H1 (cell line): Measurements from ENCODE around the gene DCAF15. TPM values are rescaled to one million over a fixed set of nuclear protein-coding genes. Genes with fewer than 3 reads are reported as not detected.

Experiments used
- CTCF ChIA-PET: fragments of 300-600 bp; sonication (Branson Sonifier 250); formaldehyde crosslinking; loops from one replicate; lab custom pipeline; 2021; ENCODE audit not compliant: partially characterized antibody; lab: Charles Lee
- POLR2A ChIA-PET: fragments of 300-600 bp; sonication (Branson Sonifier 250); formaldehyde crosslinking; loops from one replicate; lab custom pipeline; 2021; ENCODE audit warnings: inconsistent platforms; ENCODE audit not compliant: partially characterized antibody; lab: Charles Lee
- DNase-seq, 2 experiments: peaks; one replicate each; pipeline versions ENCODE4 v3.0.0 to v3.0.0-alpha.2; 2010 to 2022; ENCODE audit warnings: low spot score in 2 of 2, low read depth in 1 of 2, mixed read lengths in 1 of 2
- FAIRE-seq: peaks from 2 replicates; lab custom pipeline; 2011; peaks lifted over from hg19 to GRCh38; lab: Jason Lieb, UNC
- H2AFZ ChIP-seq: 2 replicates; pipeline ENCODE4 v1.8.1; 2012; ENCODE audit warnings: low read length, inconsistent platforms
- H2AK5ac ChIP-seq: 2 replicates; pipeline ENCODE4 v1.6.1; 2013; ENCODE audit warnings: low read depth, low read length
- H2BK120ac ChIP-seq: replicated peaks from 2 replicates; pipeline ENCODE3; 2013; ENCODE audit warnings: low read depth, low read length, inconsistent platforms
- H2BK12ac ChIP-seq: 2 replicates; pipeline ENCODE4 v1.6.1; 2013; ENCODE audit warnings: low read depth, low read length
- H2BK15ac ChIP-seq: 2 replicates; pipeline ENCODE4 v1.6.1; 2013; ENCODE audit warnings: low read length
- H2BK20ac ChIP-seq: 2 replicates; pipeline ENCODE4 v1.6.1; 2013; ENCODE audit warnings: low read length
- H2BK5ac ChIP-seq: 2 replicates; pipeline ENCODE4 v1.6.1; 2013; ENCODE audit warnings: low read depth, low read length
- H3K14ac ChIP-seq: 2 replicates; pipeline ENCODE4 v1.6.1; 2013; ENCODE audit warnings: inconsistent platforms; ENCODE audit not compliant: insufficient read length
- H3K18ac ChIP-seq: 2 replicates; pipeline ENCODE4 v1.6.1; 2013; ENCODE audit warnings: low read length; ENCODE audit errors: extremely low read depth
- H3K23ac ChIP-seq: 2 replicates; pipeline ENCODE4 v1.6.1; 2013; ENCODE audit warnings: inconsistent platforms; ENCODE audit not compliant: insufficient read length
- H3K23me2 ChIP-seq: 2 replicates; pipeline ENCODE4 v1.6.1; 2013; ENCODE audit warnings: low read depth, low read length
- H3K27ac ChIP-seq: 2 replicates; pipeline ENCODE4 v1.6.1; 2011; ENCODE audit warnings: low read depth, low read length, inconsistent platforms
- H3K27me3 ChIP-seq, 4 experiments: replicated peaks in 1 of 4; 1 replicate in 1 of 4; 2 replicates in 3 of 4; pipeline versions ENCODE4 v1.6.1 to v1.8.1; 2011 to 2013; ENCODE audit warnings: low read length in 3 of 4, mild to moderate bottlenecking in 3 of 4, inconsistent platforms in 2 of 4, mixed read lengths in 2 of 4, moderate library complexity in 1 of 4; ENCODE audit not compliant: control insufficient read depth in 3 of 4, insufficient read depth in 3 of 4; ENCODE audit errors: extremely low read depth in 1 of 4
- H3K36me3 ChIP-seq, 4 experiments: 2 replicates each; pipeline versions ENCODE4 v1.6.1 to v1.8.1; 2011 to 2013; ENCODE audit warnings: mild to moderate bottlenecking in 4 of 4, low read length in 3 of 4, moderate library complexity in 2 of 4, control low read depth in 1 of 4, inconsistent platforms in 1 of 4; ENCODE audit not compliant: insufficient read depth in 4 of 4, control insufficient read depth in 2 of 4
- H3K4ac ChIP-seq: replicated peaks from 2 replicates; pipeline ENCODE3; 2013; ENCODE audit warnings: low read length, low read depth, mixed read lengths, inconsistent platforms; ENCODE audit not compliant: insufficient read length
- H3K4me1 ChIP-seq, 4 experiments: replicated peaks in 1 of 4; 1 replicate in 1 of 4; 2 replicates in 3 of 4; pipeline versions ENCODE4 v1.6.1 to v1.8.1; 2011 to 2013; ENCODE audit warnings: low read length in 3 of 4, inconsistent platforms in 2 of 4, mixed read lengths in 1 of 4; ENCODE audit not compliant: insufficient read depth in 4 of 4, control insufficient read depth in 3 of 4
- H3K4me2 ChIP-seq, 2 experiments: 2 replicates each; pipeline versions ENCODE4 v1.6.1 to v1.8.1; 2011 to 2013; ENCODE audit warnings: low read depth in 2 of 2, low read length in 2 of 2, control low read depth in 1 of 2, inconsistent platforms in 1 of 2, mild to moderate bottlenecking in 1 of 2; ENCODE audit not compliant: insufficient read depth in 1 of 2
- H3K4me3 ChIP-seq, 4 experiments: fragments of 200-600, 300-600 bp in 1 of 4; sonication (generic), shearing (Covaris generic), sonication (Bioruptor Twin) in 1 of 4; 2 replicates each; pipeline versions ENCODE4 v1.5.1 to v1.8.1; 2011 to 2016; ENCODE audit warnings: low read length in 4 of 4, low read depth in 3 of 4, control low read depth in 2 of 4, inconsistent platforms in 2 of 4, mild to moderate bottlenecking in 2 of 4, mixed read lengths in 1 of 4, moderate library complexity in 1 of 4; ENCODE audit not compliant: insufficient read depth in 2 of 4; ENCODE audit errors: extremely low read depth in 1 of 4
- H3K56ac ChIP-seq: replicated peaks from 2 replicates; pipeline ENCODE3; 2013; ENCODE audit warnings: low read depth, mild to moderate bottlenecking, mixed read lengths, low read length, inconsistent platforms; ENCODE audit not compliant: insufficient read length
- H3K79me1 ChIP-seq: 2 replicates; pipeline ENCODE4 v1.6.1; 2013; ENCODE audit warnings: low read depth, low read length, control low read depth
- H3K79me2 ChIP-seq, 2 experiments: 2 replicates each; pipeline versions ENCODE4 v1.6.1 to v1.8.1; 2012 to 2013; ENCODE audit warnings: low read length in 2 of 2, mild to moderate bottlenecking in 2 of 2, inconsistent platforms in 1 of 2; ENCODE audit not compliant: insufficient read depth in 2 of 2, control insufficient read depth in 1 of 2
- H3K9ac ChIP-seq, 4 experiments: replicated peaks in 1 of 4; 1 replicate in 1 of 4; 2 replicates in 3 of 4; pipeline versions ENCODE4 v1.6.1 to v1.8.1; 2011 to 2013; ENCODE audit warnings: low read depth in 3 of 4, low read length in 3 of 4, control low read depth in 2 of 4, mild to moderate bottlenecking in 2 of 4, moderate library complexity in 2 of 4, inconsistent platforms in 1 of 4; ENCODE audit errors: extremely low read depth in 1 of 4
- H3K9me3 ChIP-seq, 2 experiments: 2 replicates each; pipeline versions ENCODE4 v1.6.1 to v1.8.1; 2012 to 2013; ENCODE audit warnings: mild to moderate bottlenecking in 2 of 2, moderate library complexity in 2 of 2, control low read depth in 1 of 2, inconsistent platforms in 1 of 2, low read depth in 1 of 2, low read length in 1 of 2, mixed read lengths in 1 of 2; ENCODE audit not compliant: insufficient read depth in 2 of 2
- H4K20me1 ChIP-seq, 2 experiments: replicated peaks in 1 of 2; 2 replicates each; pipeline versions ENCODE3 to v1.8.1; 2011 to 2013; ENCODE audit warnings: inconsistent platforms in 2 of 2, low read length in 2 of 2, mild to moderate bottlenecking in 1 of 2; ENCODE audit not compliant: insufficient read depth in 2 of 2, control insufficient read depth in 1 of 2
- H4K5ac ChIP-seq: 2 replicates; pipeline ENCODE4 v1.6.1; 2013; ENCODE audit warnings: low read length, low read depth, mixed read lengths, inconsistent platforms; ENCODE audit not compliant: insufficient read length
- H4K8ac ChIP-seq: 2 replicates; pipeline ENCODE4 v1.8.0; 2013; ENCODE audit warnings: mild to moderate bottlenecking, moderate library complexity, low read length, inconsistent platforms; ENCODE audit not compliant: insufficient read depth; ENCODE audit errors: extremely low read depth
- H4K91ac ChIP-seq: replicated peaks from 2 replicates; pipeline ENCODE3; 2013; ENCODE audit warnings: low read length, mixed read lengths, inconsistent platforms; ENCODE audit not compliant: insufficient read length
- CHD1 ChIP-seq: IDR thresholded peaks from 2 replicates; pipeline ENCODE4 v1.6.1; 2012; ENCODE audit warnings: low read depth, low read length, improper control_type of control experiment
- HDAC2 ChIP-seq, 2 experiments: fragments of 300-600 bp in 1 of 2; sonication (generic) in 1 of 2; IDR thresholded peaks; 2 replicates each; pipeline ENCODE4 v1.6.1; 2011 to 2012; ENCODE audit warnings: low read depth in 2 of 2, low read length in 2 of 2, mild to moderate bottlenecking in 2 of 2, moderate library complexity in 2 of 2, borderline replicate concordance in 1 of 2, inconsistent platforms in 1 of 2
- KDM1A ChIP-seq: fragments of 200-600, 300-600 bp; sonication (generic); IDR thresholded peaks from 2 replicates; pipeline ENCODE4 v1.7.1; 2016; ENCODE audit warnings: mild to moderate bottlenecking, low read length, borderline replicate concordance
- POLR2A ChIP-seq, 2 experiments: IDR thresholded peaks; 1 replicate in 1 of 2; 2 replicates in 1 of 2; pipeline ENCODE4 v1.6.1; 2011; ENCODE audit warnings: low read depth in 2 of 2, low read length in 2 of 2, mild to moderate bottlenecking in 2 of 2; ENCODE audit errors: control extremely low read depth in 1 of 2
- RAD21 ChIP-seq, 2 experiments: IDR thresholded peaks in 1 of 2; conservative IDR thresholded peaks in 1 of 2; 2 replicates each; pipeline ENCODE4 v1.6.1; 2011; ENCODE audit warnings: low read depth in 2 of 2, low read length in 2 of 2, improper control_type of control experiment in 1 of 2, inconsistent platforms in 1 of 2, mild to moderate bottlenecking in 1 of 2, moderate library complexity in 1 of 2
- SIX5 ChIP-seq: IDR thresholded peaks from 2 replicates; pipeline ENCODE4 v1.6.1; 2011; ENCODE audit warnings: mild to moderate bottlenecking, low read depth, low read length
- SRF ChIP-seq: IDR thresholded peaks from 2 replicates; pipeline ENCODE4 v1.6.1; 2011; ENCODE audit warnings: mild to moderate bottlenecking, low read depth, low read length, moderate library complexity
- SUZ12 ChIP-seq: fragments of 200-600 bp; sonication (generic); IDR thresholded peaks from 2 replicates; pipeline ENCODE4 v1.6.1; 2012; ENCODE audit warnings: mild to moderate bottlenecking, inconsistent platforms, low read length, moderate library complexity, mixed read lengths
- TCF12 ChIP-seq: IDR thresholded peaks from 2 replicates; pipeline ENCODE4 v1.6.1; 2011; ENCODE audit warnings: low read depth, mild to moderate bottlenecking, low read length
- ZNF274 ChIP-seq: IDR thresholded peaks from 2 replicates; pipeline ENCODE4 v1.7.0; 2012; ENCODE audit warnings: low read length, borderline replicate concordance; ENCODE audit errors: extremely low read depth
- WGBS, 2 experiments: shearing (Covaris generic) in 1 of 2; methylation state at CpG; one replicate each; pipeline versions ENCODE4 v1.1.6 to v1.1.7; 2013 to 2015; ENCODE audit warnings: low lambda C conversion rate in 2 of 2, mixed read lengths in 2 of 2, inconsistent platforms in 1 of 2, low coverage in 1 of 2, missing lambda C conversion rate in 1 of 2; ENCODE audit not compliant: insufficient replicate concordance in 2 of 2, insufficient coverage in 1 of 2, insufficient read length in 1 of 2; ENCODE audit errors: extremely low coverage in 1 of 2, missing lambda C conversion rate in 1 of 2; 5-methylcytosine and 5-hydroxymethylcytosine counted together
- polyA plus RNA-seq, 7 experiments: library from polyadenylated mRNA; depleted of rRNA in 3 of 7; stranded (reverse) in 5 of 7; unstranded in 2 of 7; fragments of >200 nt in 5 of 7; fragments of 200-250 nt in 2 of 7; gene quantifications; 1 replicate in 5 of 7; 2 replicates in 1 of 7; 4 replicates in 1 of 7; pipeline versions ENCODE4 v1.2.1 to v1.2.3, GENCODE V29; 2011 to 2013; ENCODE audit warnings: missing spikeins in 2 of 7, mixed read lengths in 2 of 7
- total RNA-seq: library from RNA; stranded (reverse); fragmentation: NEBNext Ultra II Directional; extraction: Animal tissue kit (Norgen Biotek cat#: 25700); gene quantifications from 2 replicates; pipeline ENCODE4 v1.2.1, GENCODE V29; 2021

DCAF15 gene
- total and polyA plus RNA-seq, 2 of the 8 experiments (the other 6 are each of a cell fraction or from before 2014, with no cell fraction given) = 68.7 to 80.8 TPM

DNA sequence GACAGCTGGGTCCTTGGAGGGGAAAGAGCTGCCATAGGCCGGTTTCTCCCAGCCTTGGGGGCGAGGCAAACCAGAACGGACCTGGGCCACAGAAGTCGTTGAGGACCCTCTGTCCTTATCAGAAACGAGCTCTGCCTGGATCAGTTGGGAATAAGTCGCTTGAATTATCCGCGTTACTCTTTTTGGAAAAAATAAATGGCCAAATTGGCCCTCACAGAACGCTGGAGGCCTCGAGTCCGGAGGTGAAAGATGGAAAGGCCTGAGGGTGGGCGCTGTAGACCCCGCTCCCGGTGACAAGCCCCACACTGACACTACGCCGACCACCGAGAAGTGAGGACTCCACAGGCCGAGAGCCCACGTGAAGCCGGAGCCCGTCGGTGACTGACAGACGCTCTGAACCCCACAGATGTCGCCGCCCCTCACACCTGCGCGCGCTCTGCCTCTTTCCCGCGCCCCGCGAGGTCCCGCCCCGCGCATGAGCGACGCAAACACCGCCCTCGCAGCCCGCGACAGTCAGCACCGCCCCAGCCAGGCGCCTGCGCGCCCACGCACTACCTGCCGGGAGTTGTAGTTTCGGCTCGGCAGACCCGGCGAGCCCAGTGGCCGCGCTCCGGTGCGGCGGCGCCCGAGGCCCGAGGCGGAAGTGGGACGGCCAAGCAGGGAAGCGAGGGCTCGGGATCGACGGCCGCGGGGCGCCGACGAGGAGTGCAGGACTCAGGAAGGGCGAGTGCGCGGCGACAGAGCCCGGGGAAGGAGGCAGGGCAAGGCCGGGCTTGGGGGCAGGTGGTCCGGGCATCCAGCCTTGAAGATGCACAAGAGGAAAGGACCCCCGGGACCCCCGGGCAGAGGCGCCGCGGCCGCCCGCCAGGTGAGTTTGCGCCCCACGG lies 46.4 kb upstream of the DCAF15 start, which contains the start of the genes BRME1 and CC2D1A:
TSS of gene BRME1 (minus strand) at position 484 of the 887 bp plus-strand sequence. CDS start 1,225 bp downstream, outside the sequence.
TSS of gene CC2D1A (plus strand) at position 568 of the 887 bp plus-strand sequence. CDS start at position 809, 241 bp downstream.
- peak within 1 kb of the TSS; percentile 93 for H4K8ac ChIP-seq
- no peaks in the 10 kb centered on the region; a peak in 1 of 8 replicates for H3K36me3 ChIP-seq
- H3K14ac ChIP-seq = no peak within 1 kb of the TSS
- 0 out of 2 replicates have a peak within 1 kb of the TSS, but pooled peaks have one; percentile 27 for H2BK12ac ChIP-seq
- ChIA-PET CTCF (interaction anchor here (0.5 to 1.7 kb wide), 10 partner anchors 9 to 567 kb away, joined by 3 to 4 read pairs (median 3); no protein-coding TSS in a partner anchor), POLR2A (interaction anchor here (1.0 to 2.5 kb wide), 4 partner anchors 25 to 56 kb away, joined by 4 to 7 read pairs (median 4); no protein-coding TSS in a partner anchor)
- H3K4me1 ChIP-seq = peaks cover 0 to 6% (median under 1%) of the 10 kb centered on the region in 4 experiments; a peak in 2 of 7 replicates
- WGBS, 2 experiments = 15% methylated on average over 63 of the region's 86 CpGs; no CpG with 5 or more reads in 1 of the 2 experiments
- peak within 1 kb of the TSS; percentile 47 to 69 (median 61) for H3K9ac ChIP-seq
- no peak within 1 kb of the TSS for H4K91ac ChIP-seq
- no peaks in the 10 kb centered on the region for H4K20me1 ChIP-seq
- no peak within 1 kb of the TSS for H2BK15ac ChIP-seq
- no peak within 1 kb of the TSS for H2BK120ac ChIP-seq
- FAIRE-seq (no peak), DNase-seq (peak; percentile 67 to 95)
- peak within 1 kb of the TSS; percentile 88 for H4K5ac ChIP-seq
- peak within 1 kb of the TSS; percentile 81 to 85 (median 82) for H3K4me3 ChIP-seq
- peaks cover 8% of the 10 kb centered on the region; the same call in 1 of the 2 replicates for H3K23me2 ChIP-seq
- H3K9me3 ChIP-seq = no peaks in the 10 kb centered on the region
- no peak within 1 kb of the TSS for H2BK20ac ChIP-seq
- no peak within 1 kb of the TSS for H3K23ac ChIP-seq
- H3K27ac ChIP-seq = 0 out of 2 replicates have a peak within 1 kb of the TSS, but pooled peaks have one; percentile 12
- peak within 1 kb of the TSS; percentile 46; the same call in 1 of the 2 replicates for H2AFZ ChIP-seq
- no peak within 1 kb of the TSS for H3K56ac ChIP-seq
- H3K27me3 ChIP-seq = peaks cover 0 to 4% (median 3%) of the 10 kb centered on the region in 4 experiments; a peak in 3 of 7 replicates
- H2BK5ac ChIP-seq = peak within 1 kb of the TSS; percentile 71; the same call in 1 of the 2 replicates
- H3K4ac ChIP-seq = peak within 1 kb of the TSS; percentile 94
- peak within 1 kb of the TSS; percentile 95 for H3K18ac ChIP-seq
- H3K4me2 ChIP-seq = peak within 1 kb of the TSS; percentile 55 to 68
- H2AK5ac ChIP-seq = no peak within 1 kb of the TSS
- H3K79me1 ChIP-seq = peaks cover 3% of the 10 kb centered on the region; the same call in 1 of the 2 replicates
- H3K79me2 ChIP-seq = no peaks in the 10 kb centered on the region
- TF ChIP-seq ZNF274 (no peak), SUZ12 (no peak), SIX5 (peak; percentile 81), CHD1 (no peak), SRF (0 out of 2 replicates have a peak, but pooled peaks have one; percentile 13), TCF12 (no peak), RAD21 (IDR thresholded peaks at IDR 0.05 in 1 of 2, conservative IDR thresholded peaks at IDR 0.05 in 1 of 2; ENCODE audit: low read depth in 2 of 2, low read length in 2 of 2) (peak in 1 of 2 experiments; percentile 1; a peak in 1 of 4 replicates), KDM1A (no peak), HDAC2 (IDR thresholded peaks at IDR 0.05; ENCODE audit: borderline replicate concordance in 1 of 2, low read depth in 2 of 2, low read length in 2 of 2) (0 out of 4 replicates have a peak, but pooled peaks of 1 of the 2 experiments have one; percentile 4), POLR2A (IDR thresholded peaks at IDR 0.05; ENCODE audit: control extremely low read depth in 1 of 2, low read depth in 2 of 2, low read length in 2 of 2) (peak in 1 of 2 experiments; percentile 49; a peak in 1 of 3 replicates)
